HAP-1 (cell line): ENCODE measurements around the gene TMEM95.
A peak's percentile ranks its signal among the peaks of the same experiment; 100 is the strongest.

Experiments
- DNase-seq, 2 experiments: peaks; one replicate each; pipeline ENCODE4 v3.0.0-alpha.2; 2016 to 2020; ENCODE audit warnings: low spot score in 2 of 2
- H3K27me3 ChIP-seq: fragments of 250-450 bp; sonication (Bioruptor Pico); 2 replicates; pipeline ENCODE4 v1.5.1; 2020; ENCODE audit warnings: low read depth, mild to moderate bottlenecking, moderate library complexity
- H3K36me3 ChIP-seq: fragments of 250-450 bp; sonication (Bioruptor Pico); replicated peaks from 2 replicates; pipeline ENCODE4 v1.5.1; 2020; ENCODE audit warnings: mild to moderate bottlenecking
- H3K4me1 ChIP-seq: fragments of 250-450 bp; sonication (Bioruptor Pico); 2 replicates; pipeline ENCODE4 v1.5.1; 2020; ENCODE audit warnings: mild to moderate bottlenecking
- H3K4me3 ChIP-seq: fragments of 250-450 bp; sonication (Bioruptor Pico); 2 replicates; pipeline ENCODE4 v1.5.1; 2020; ENCODE audit warnings: mild to moderate bottlenecking, moderate library complexity
- H3K9me3 ChIP-seq: fragments of 250-450 bp; sonication (Bioruptor Pico); 2 replicates; pipeline ENCODE4 v1.5.1; 2020; ENCODE audit warnings: mild to moderate bottlenecking, moderate library complexity
- in situ Hi-C: fragments of 300-500 bp; cut with MboI; formaldehyde crosslinking; loops from 3 replicates; pipeline ENCODE4 v1.14.3; 2020; ENCODE audit warnings: low sequenced_read_pairs, inconsistent platforms, mixed read lengths

Gene TMEM95

GRCh38 chr17:7403977-7404736, 49.2 kb downstream of the TMEM95 start, which contains the start of gene TMEM256:
Gene TMEM256, minus strand, starts transcription at chr17:7404097. Its CDS starts 13 bp downstream, at chr17:7404084.
- peaks cover 6% of the 10 kb centered on the region for H3K4me1 ChIP-seq
- peak; percentile 99 for DNase-seq
- no peaks in the 10 kb centered on the region for H3K27me3 ChIP-seq
- H3K4me3 ChIP-seq: peak within 1 kb of the TSS; percentile 69
- peaks cover 5% of the 10 kb centered on the region; the same call in 1 of the 2 replicates for H3K36me3 ChIP-seq
- in situ Hi-C loops: no loop called here
- no peaks in the 10 kb centered on the region for H3K9me3 ChIP-seq

GRCh38 chr17:7404737-7405349, 49.9 kb downstream of the TMEM95 start:
- in situ Hi-C loops: no loop called here
- Histone ChIP-seq H3K4me1 (peaks cover 6% of the 10 kb centered on the region), H3K9me3 (no peaks in the 10 kb centered on the region), H3K27me3 (no peaks in the 10 kb centered on the region), H3K36me3 (peaks cover 10% of the 10 kb centered on the region), H3K4me3 (peak overlapping the region; percentile 69)
- peak in 1 of 2 experiments; percentile 74 for DNase-seq

GRCh38 chr17:7405350-7406234, 50.6 kb downstream of the TMEM95 start:
- no peaks in the 10 kb centered on the region for H3K9me3 ChIP-seq
- peak in 1 of 2 experiments; percentile 40 for DNase-seq

DNA sequence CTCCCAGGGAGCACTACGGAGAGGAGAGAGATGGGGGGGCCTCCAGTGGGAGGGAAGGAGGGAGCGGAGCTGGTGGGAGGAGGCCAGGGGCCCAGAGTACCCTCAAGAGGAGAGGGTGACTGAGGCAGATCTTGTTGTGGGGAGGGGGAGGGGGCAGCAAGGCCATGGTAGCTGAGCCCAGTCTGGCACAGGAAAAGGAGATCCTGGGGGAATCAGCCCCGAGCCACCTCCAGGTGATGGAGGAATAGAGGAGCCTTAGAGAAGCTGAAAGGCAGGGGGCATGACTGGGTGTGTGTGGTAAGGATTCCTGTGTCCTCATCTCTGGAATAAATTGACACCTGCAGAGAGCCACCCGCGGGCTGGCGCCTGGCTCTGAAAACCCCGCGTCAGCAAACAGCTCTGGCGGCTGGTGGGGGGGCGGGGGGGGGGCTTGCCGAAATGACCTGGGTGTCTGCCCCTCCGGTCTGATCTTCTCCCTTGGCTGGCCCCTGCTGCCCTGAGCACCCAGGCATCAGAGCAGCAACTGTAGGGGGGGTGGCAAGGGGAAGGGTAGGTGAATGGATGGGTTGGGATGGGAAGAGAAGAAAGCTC, 51.4 kb downstream of the TMEM95 start:
- H3K9me3 ChIP-seq: no peaks in the 10 kb centered on the region
- H3K27me3 ChIP-seq: no peaks in the 10 kb centered on the region
- DNase-seq: peak in 1 of 2 experiments; percentile 26
- peaks cover 6% of the 10 kb centered on the region for H3K4me1 ChIP-seq
- in situ Hi-C loops: no loop called here
- H3K4me3 ChIP-seq: peak overlapping the region; percentile 69
- H3K36me3 ChIP-seq: peaks cover 14% of the 10 kb centered on the region

More at GRCh38 chr17:7405350-7406234, 50.6 kb downstream of the TMEM95 start:
- Histone ChIP-seq H3K4me1 (peaks cover 6% of the 10 kb centered on the region), H3K36me3 (peaks cover 14% of the 10 kb centered on the region), H3K4me3 (peak overlapping the region; percentile 69), H3K27me3 (no peaks in the 10 kb centered on the region)
- in situ Hi-C loops: no loop called here
